ENCODE data around the gene EML5. TPM values are rescaled to one million over a fixed set of nuclear protein-coding genes. Genes with fewer than 3 reads are reported as not detected.

The EML5 gene
- total RNA-seq, 2 experiments from 2014 or later = 2.2 to 2.9 TPM

GRCh38 chr14:88616697-88617096 is 176.1 kb downstream of the EML5 start:
- peaks cover 8% of the 10 kb centered on the region for H3K4me1 Mint-ChIP-seq
- no peak for DNase-seq
- peaks cover 18% of the 10 kb centered on the region for H3K36me3 Mint-ChIP-seq
- H3K27me3 Mint-ChIP-seq = no peaks in the 10 kb centered on the region
- H3K4me3 Mint-ChIP-seq = no peak overlapping the region
- no peaks in the 10 kb centered on the region for H3K9me3 Mint-ChIP-seq
- POLR2A ChIA-PET = no interaction called here
- no peak for ATAC-seq (ENCODE audit: low read depth)
- H3K27ac Mint-ChIP-seq = no peak overlapping the region

- no peak for DNase-seq
- H3K4me3 Mint-ChIP-seq = no peak overlapping the region
- no peaks in the 10 kb centered on the region for H3K27me3 Mint-ChIP-seq
- POLR2A ChIA-PET = no interaction called here
- H3K9me3 Mint-ChIP-seq = no peaks in the 10 kb centered on the region
- H3K27ac Mint-ChIP-seq = no peak overlapping the region
- peaks cover 8% of the 10 kb centered on the region for H3K4me1 Mint-ChIP-seq
- H3K36me3 Mint-ChIP-seq = peaks cover 33% of the 10 kb centered on the region
- no peak for ATAC-seq (ENCODE audit: low read depth)
Measured at GRCh38 chr14:88614218-88614907, 178.4 kb downstream of the EML5 start.

GRCh38 chr14:88613552-88614010 is 179.2 kb downstream of the EML5 start:
- Mint-ChIP-seq H3K36me3 (peaks cover 35% of the 10 kb centered on the region), H3K4me3 (no peak overlapping the region), H3K9me3 (no peaks in the 10 kb centered on the region), H3K4me1 (peaks cover 8% of the 10 kb centered on the region), H3K27me3 (no peaks in the 10 kb centered on the region), H3K27ac (no peak overlapping the region)
- POLR2A ChIA-PET = no interaction called here
- DNase-seq (no peak), ATAC-seq (ENCODE audit: low read depth) (peak; percentile 18)

- Mint-ChIP-seq H3K9me3 (no peaks in the 10 kb centered on the region), H3K36me3 (peaks cover 39% of the 10 kb centered on the region), H3K27me3 (no peaks in the 10 kb centered on the region), H3K4me1 (peaks cover 8% of the 10 kb centered on the region), H3K4me3 (no peak overlapping the region), H3K27ac (no peak overlapping the region)
- DNase-seq (no peak), ATAC-seq (ENCODE audit: low read depth) (no peak)
- POLR2A ChIA-PET = no interaction called here
Measured at GRCh38 chr14:88612981-88613380, 179.8 kb downstream of the EML5 start.

GRCh38 chr14:88611878-88612277 is 180.9 kb downstream of the EML5 start:
- no peak overlapping the region for H3K4me3 Mint-ChIP-seq
- DNase-seq (no peak), ATAC-seq (ENCODE audit: low read depth) (no peak)
- H3K36me3 Mint-ChIP-seq = peaks cover 46% of the 10 kb centered on the region
- H3K9me3 Mint-ChIP-seq = no peaks in the 10 kb centered on the region
- no peak overlapping the region for H3K27ac Mint-ChIP-seq
- peaks cover 8% of the 10 kb centered on the region for H3K4me1 Mint-ChIP-seq
- POLR2A ChIA-PET = no interaction called here
- H3K27me3 Mint-ChIP-seq = no peaks in the 10 kb centered on the region

GRCh38 chr14:88607829-88608228 is 184.9 kb downstream of the EML5 start:
- POLR2A ChIA-PET = no interaction called here
- H3K36me3 Mint-ChIP-seq = peaks cover 40% of the 10 kb centered on the region
- ATAC-seq (ENCODE audit: low read depth) = no peak

GRCh38 chr14:88605594-88605993 is 187.2 kb downstream of the EML5 start:
- DNase-seq (no peak), ATAC-seq (ENCODE audit: low read depth) (no peak)
- no peaks in the 10 kb centered on the region for H3K9me3 Mint-ChIP-seq
- peaks cover 5% of the 10 kb centered on the region for H3K4me1 Mint-ChIP-seq
- H3K27me3 Mint-ChIP-seq = no peaks in the 10 kb centered on the region
- peaks cover 39% of the 10 kb centered on the region for H3K36me3 Mint-ChIP-seq
- H3K27ac Mint-ChIP-seq = no peak overlapping the region
- no peak overlapping the region for H3K4me3 Mint-ChIP-seq
- POLR2A ChIA-PET = no interaction called here

More at GRCh38 chr14:88607829-88608228, 184.9 kb downstream of the EML5 start:
- H3K27me3 Mint-ChIP-seq = no peaks in the 10 kb centered on the region
- H3K4me1 Mint-ChIP-seq = peaks cover 6% of the 10 kb centered on the region
- H3K9me3 Mint-ChIP-seq = no peaks in the 10 kb centered on the region
- no peak overlapping the region for H3K27ac Mint-ChIP-seq
- no peak for DNase-seq
- H3K4me3 Mint-ChIP-seq = no peak overlapping the region

GRCh38 chr14:88604212-88604611 is 188.5 kb downstream of the EML5 start:
- Mint-ChIP-seq H3K27me3 (no peaks in the 10 kb centered on the region), H3K27ac (no peak overlapping the region), H3K4me1 (peaks cover 16% of the 10 kb centered on the region), H3K9me3 (no peaks in the 10 kb centered on the region), H3K36me3 (peaks cover 40% of the 10 kb centered on the region), H3K4me3 (no peak overlapping the region)
- POLR2A ChIA-PET = no interaction called here
- no peak for DNase-seq
- no peak for ATAC-seq (ENCODE audit: low read depth)

- POLR2A ChIA-PET = no interaction called here
- Mint-ChIP-seq H3K4me1 (peaks cover 18% of the 10 kb centered on the region), H3K27ac (peak overlapping the region; percentile 62), H3K4me3 (peak overlapping the region; percentile 15), H3K27me3 (no peaks in the 10 kb centered on the region), H3K9me3 (no peaks in the 10 kb centered on the region), H3K36me3 (peaks cover 39% of the 10 kb centered on the region)
- ATAC-seq (ENCODE audit: low read depth) = peak; percentile 75
- no peak for DNase-seq
Measured at GRCh38 chr14:88599761-88600439, 192.9 kb downstream of the EML5 start.

GRCh38 chr14:88599326-88599725 is 193.4 kb downstream of the EML5 start:
- H3K36me3 Mint-ChIP-seq = peaks cover 39% of the 10 kb centered on the region
- DNase-seq = no peak

GRCh38 chr14:88598097-88598675 is 194.6 kb downstream of the EML5 start:
- Mint-ChIP-seq H3K9me3 (no peaks in the 10 kb centered on the region), H3K4me1 (peaks cover 15% of the 10 kb centered on the region), H3K27me3 (no peaks in the 10 kb centered on the region), H3K27ac (no peak overlapping the region), H3K36me3 (peaks cover 36% of the 10 kb centered on the region), H3K4me3 (no peak overlapping the region)
- POLR2A ChIA-PET = no interaction called here
- ATAC-seq (ENCODE audit: low read depth) (no peak), DNase-seq (no peak)

More at GRCh38 chr14:88599326-88599725, 193.4 kb downstream of the EML5 start:
- POLR2A ChIA-PET = no interaction called here
- no peak overlapping the region for H3K4me3 Mint-ChIP-seq
- H3K4me1 Mint-ChIP-seq = peaks cover 18% of the 10 kb centered on the region
- ATAC-seq (ENCODE audit: low read depth) = no peak
- H3K27me3 Mint-ChIP-seq = no peaks in the 10 kb centered on the region
- H3K9me3 Mint-ChIP-seq = no peaks in the 10 kb centered on the region
- peak overlapping the region; percentile 62 for H3K27ac Mint-ChIP-seq

GRCh38 chr14:88597601-88598000 is 195.2 kb downstream of the EML5 start:
- POLR2A ChIA-PET = no interaction called here

GRCh38 chr14:88597038-88597437 is 195.7 kb downstream of the EML5 start:
- no peaks in the 10 kb centered on the region for H3K9me3 Mint-ChIP-seq
- no peak overlapping the region for H3K27ac Mint-ChIP-seq
- H3K36me3 Mint-ChIP-seq = peaks cover 29% of the 10 kb centered on the region
- POLR2A ChIA-PET = no interaction called here
- no peak for DNase-seq
- H3K27me3 Mint-ChIP-seq = no peaks in the 10 kb centered on the region
- no peak overlapping the region for H3K4me3 Mint-ChIP-seq
- H3K4me1 Mint-ChIP-seq = peaks cover 15% of the 10 kb centered on the region
- ATAC-seq (ENCODE audit: low read depth) = no peak

More at GRCh38 chr14:88597601-88598000, 195.2 kb downstream of the EML5 start:
- peaks cover 15% of the 10 kb centered on the region for H3K4me1 Mint-ChIP-seq
- no peak overlapping the region for H3K4me3 Mint-ChIP-seq
- H3K9me3 Mint-ChIP-seq = no peaks in the 10 kb centered on the region
- H3K36me3 Mint-ChIP-seq = peaks cover 34% of the 10 kb centered on the region
- H3K27me3 Mint-ChIP-seq = no peaks in the 10 kb centered on the region
- DNase-seq (no peak), ATAC-seq (ENCODE audit: low read depth) (no peak)
- peak overlapping the region; percentile 29 for H3K27ac Mint-ChIP-seq

GRCh38 chr14:88592031-88592430 is 200.7 kb downstream of the EML5 start:
- Mint-ChIP-seq H3K36me3 (peaks cover 15% of the 10 kb centered on the region), H3K27ac (no peak overlapping the region), H3K4me1 (peaks cover 2% of the 10 kb centered on the region), H3K9me3 (no peaks in the 10 kb centered on the region), H3K4me3 (no peak overlapping the region), H3K27me3 (no peaks in the 10 kb centered on the region)
- DNase-seq (no peak), ATAC-seq (ENCODE audit: low read depth) (no peak)
- POLR2A ChIA-PET = no interaction called here
